NCI-H82 (cell line): ENCODE results near the gene PPP1CC.
"Not testable (repeated sequence)": the region's sequence is repeated elsewhere in the genome, so short reads cannot be mapped to it uniquely, and the experiment has no call there.

Experiments used
- DNase-seq: peaks from one replicate; lab custom pipeline; 2025; lab: John Stamatoyannopoulos, UW

Gene PPP1CC

DNA sequence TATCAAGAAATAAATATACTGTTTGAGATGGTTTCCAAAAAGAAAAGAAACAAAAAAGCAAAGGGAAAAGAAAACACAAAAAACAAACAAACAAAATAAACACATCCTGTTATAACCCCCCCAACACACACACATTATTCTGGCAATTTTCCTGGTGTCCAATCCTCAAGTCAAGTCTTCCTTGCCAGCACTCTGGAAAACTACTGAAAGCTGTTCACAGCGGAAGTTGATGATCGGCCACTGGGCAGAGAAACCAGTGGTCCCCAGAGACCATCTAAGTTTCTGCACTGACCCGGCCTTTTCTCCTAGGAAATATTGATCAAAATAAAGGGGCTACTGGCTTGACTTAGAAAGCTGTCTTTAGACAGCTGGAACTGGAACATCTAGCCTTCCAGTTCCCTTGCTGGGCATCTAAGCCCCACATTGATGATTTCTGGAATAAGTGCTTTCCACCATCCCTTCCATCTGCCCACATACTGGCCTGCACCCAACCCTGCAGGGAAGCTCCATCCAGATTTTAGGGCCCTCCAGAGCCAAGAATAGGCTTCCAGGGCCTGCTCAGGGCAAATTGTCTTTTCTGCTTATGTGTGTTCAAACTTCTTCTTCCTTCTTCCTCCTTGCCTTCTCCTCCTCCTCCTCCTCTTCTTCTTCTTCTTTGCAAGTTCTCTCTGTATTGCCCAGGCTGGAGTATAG lies 11.6 kb upstream of the PPP1CC start:
- DNase-seq, result no peak

DNA sequence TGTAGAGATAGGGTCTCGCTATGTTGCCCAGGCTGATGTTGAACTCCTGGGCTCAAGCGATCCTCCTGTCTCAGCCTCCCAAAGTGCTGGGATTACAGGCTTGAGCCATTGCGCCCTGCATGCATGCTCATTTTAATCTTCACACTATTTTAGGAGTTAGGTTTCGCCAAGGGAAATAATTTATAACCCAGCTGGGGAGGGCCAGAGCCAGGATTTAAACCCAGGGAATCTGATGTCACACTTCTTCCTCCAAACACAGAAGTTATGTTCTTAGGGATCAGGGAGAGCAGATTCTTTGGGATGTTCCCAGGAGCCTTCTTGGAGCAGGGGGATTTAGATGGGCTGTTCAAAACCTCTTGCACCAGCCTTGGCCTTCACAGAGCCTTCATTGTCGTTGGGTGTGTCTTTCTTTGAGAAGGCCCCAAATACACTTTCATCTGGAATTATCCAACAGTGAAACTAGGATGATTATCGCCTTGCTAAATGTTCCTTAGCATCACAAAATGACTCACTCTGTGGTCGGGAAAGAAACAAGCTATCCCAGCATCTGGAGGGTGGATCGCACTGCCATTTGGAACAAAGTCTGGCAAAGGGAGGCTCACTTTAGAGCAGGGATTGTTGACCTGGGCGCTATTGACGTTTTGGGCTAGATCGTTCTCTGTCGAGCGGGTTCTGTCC lies 8.2 kb upstream of the PPP1CC start:
- DNase-seq, result no peak

GRCh38 chr12:110746550-110746949 lies 3.9 kb upstream of the PPP1CC start:
- DNase-seq, result no peak

DNA sequence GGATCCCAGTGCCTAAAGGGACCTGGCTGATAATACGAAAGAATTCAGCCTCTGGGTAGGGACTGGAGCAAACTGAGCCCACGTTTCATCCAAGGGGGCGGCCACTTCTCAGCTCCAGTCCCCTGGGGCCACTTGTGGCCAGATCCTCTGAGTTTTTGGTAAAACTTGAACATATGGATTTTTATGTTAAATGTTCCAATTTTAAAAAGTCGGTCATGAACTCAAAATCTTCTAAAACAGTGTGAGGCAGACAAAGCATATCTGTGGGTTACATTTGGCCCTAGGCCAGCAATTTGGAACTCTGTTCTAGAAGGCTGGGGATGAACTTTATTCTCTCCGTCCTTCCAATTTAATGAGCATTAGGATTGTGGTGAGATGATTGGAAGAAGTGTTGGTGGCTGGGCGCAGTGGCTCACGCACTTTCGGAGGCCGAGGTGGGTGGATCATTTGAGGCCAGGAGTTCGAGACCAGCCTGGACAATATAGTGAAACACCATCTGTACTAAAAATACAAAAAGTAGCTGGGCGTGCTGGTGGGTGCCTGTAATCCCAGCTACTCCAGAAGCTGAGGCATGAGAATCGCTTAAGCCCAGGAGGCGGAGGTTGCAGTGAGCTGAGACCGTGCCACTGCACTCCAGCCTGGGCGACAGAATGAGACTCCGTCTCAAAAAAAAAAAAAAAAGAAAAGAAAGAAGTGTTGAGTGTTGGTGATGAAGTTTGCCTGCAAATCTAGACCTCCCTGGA lies 3.0 kb upstream of the PPP1CC start:
- DNase-seq, result no peak

DNA sequence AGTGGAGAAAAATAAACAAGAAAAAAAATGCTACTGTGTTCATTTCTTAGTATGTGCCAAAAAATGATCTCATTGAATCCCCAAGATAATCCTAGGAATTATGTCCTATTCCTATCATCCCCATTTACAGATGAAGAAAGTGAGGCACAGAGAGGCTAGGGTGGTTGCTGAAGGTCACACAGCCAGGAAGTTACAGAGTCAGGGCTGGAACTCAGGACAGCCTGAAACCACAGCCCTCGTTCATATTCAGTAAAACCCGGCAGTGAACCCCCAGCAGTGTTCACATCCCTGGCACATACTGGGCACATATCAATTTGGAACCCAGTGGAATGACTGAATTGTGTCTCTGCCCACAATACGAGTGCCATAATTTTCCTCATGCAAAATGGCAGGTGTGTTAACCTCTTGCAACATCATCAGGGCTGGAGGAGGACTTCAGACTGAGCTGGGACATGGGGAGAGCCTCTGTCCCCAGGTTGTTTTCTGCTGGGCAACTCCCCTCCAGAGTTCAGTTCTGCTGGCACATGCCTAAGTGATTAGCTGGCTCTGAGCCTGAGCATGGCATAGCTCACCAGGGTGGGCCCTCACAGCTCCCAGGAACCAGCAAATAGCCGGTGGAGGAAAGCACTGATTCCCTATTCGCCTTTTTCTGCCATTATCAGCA lies 2.0 kb upstream of the PPP1CC start:
- DNase-seq, result no peak

DNA sequence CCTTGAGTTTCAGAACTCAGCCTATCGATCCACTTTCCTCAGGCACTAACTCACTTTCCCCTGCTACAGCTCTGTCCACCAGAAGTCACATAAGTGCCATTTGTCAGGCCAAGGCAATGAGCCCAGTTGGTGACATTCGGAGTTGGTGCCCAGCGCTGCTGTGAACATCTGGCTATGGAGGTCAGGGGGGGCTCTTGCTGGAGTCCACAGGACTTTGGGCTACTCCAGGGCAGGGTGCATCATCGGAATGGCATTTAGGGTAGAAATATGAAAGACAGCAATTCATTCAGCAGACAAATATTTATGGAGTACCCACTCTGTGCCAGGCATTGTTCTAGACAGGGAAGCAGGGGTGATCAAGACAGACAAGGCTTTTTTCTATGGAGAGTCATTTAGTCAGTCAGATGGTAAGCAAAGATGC lies 1.5 kb upstream of the PPP1CC start:
- peak; percentile 39 for DNase-seq

DNA sequence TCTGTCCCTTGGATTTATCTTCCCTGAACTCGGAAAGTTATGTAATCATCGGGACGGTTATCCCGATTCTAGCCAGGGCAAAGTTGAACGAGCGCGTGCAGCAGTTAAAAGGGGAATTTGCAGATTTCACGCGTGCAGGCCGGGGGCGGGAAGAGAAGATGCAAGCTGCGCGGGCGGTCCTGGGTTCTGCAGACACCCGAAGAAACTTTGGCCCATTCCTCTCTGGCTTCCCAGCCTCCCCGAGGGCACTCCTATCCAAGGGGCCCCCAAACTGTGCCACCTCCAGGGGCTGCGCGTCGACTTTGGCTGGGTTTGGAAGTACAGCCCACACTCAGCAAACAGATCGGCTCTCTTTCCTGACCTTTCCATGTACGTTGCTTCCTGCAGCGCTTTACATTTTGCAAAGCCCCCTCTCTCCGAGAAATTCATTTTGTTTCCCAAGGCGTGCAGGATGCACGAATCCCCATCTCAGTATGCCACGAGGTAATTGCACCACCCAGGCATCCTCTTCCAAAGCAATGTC lies 941 bp upstream of the PPP1CC start:
- DNase-seq, result peak; percentile 49

GRCh38 chr12:110742096-110742717 lies 484 bp downstream of the PPP1CC start:
- peak; percentile 72 for DNase-seq

GRCh38 chr12:110741341-110742095 lies 1.2 kb downstream of the PPP1CC start:
- DNase-seq, result peak; percentile 81

GRCh38 chr12:110739894-110740293 lies 2.8 kb downstream of the PPP1CC start:
- DNase-seq, result no peak

DNA sequence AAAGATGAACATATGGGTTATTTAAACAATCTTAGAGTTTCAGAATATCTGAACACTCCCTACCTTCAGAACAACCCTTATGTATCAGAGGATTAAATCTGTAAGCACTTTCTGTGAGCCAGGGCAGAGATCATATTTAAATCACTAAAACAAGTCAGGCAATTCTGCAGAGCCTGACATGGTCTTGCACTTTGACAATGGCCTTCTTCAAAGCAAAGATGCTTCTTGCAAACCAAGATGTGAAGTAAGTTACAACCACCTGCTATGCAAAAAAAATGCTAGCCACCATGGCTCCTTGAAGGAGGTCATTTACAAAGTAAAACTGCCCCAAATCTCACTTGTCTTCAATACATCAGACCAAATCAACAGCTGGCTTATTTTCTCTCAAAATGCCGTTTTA lies 3.2 kb downstream of the PPP1CC start:
- no peak for DNase-seq

- no peak for DNase-seq
Measured at GRCh38 chr12:110737532-110737931, 5.2 kb downstream of the PPP1CC start.

DNA sequence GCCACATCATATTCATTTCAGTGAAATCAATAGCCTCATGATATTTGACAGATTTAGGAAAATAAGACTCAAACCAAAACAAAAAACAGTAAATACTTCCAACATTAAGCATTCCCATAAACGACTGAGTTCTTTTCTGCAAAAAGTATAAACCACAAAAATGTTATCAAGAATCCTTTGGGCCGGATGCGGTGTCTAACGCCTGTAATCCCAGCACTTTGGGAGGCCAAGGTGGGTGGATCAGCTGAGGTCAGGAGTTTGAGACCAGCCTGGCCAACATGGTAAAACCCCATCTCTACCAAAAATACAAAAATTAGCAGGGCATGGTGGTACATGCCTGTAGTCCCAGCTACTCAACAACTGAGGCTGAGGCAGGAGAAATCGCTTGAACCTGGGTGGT lies 5.7 kb downstream of the PPP1CC start:
- not testable (repeated sequence) for DNase-seq

DNA sequence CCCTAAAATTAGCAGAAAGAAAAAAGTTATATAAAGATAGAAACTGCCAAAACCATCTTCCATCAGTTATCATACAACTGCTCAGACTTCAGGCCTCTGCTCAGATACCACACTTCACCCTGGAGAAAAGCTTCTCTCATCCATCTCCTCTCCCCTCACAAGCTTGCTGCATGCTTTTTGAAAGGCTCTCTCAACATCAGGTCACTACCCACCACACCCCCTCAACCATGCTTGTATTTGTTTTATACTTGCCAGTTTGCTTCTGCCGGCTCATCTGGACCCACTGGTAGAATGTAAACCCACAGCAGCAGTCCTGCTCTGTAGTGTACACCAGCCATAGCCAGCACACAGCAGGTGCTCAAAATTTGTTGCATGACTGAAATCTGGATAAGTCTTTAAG lies 8.8 kb downstream of the PPP1CC start:
- DNase-seq, result no peak

- no peak for DNase-seq
Measured at GRCh38 chr12:110733089-110733715, 9.5 kb downstream of the PPP1CC start.

DNA sequence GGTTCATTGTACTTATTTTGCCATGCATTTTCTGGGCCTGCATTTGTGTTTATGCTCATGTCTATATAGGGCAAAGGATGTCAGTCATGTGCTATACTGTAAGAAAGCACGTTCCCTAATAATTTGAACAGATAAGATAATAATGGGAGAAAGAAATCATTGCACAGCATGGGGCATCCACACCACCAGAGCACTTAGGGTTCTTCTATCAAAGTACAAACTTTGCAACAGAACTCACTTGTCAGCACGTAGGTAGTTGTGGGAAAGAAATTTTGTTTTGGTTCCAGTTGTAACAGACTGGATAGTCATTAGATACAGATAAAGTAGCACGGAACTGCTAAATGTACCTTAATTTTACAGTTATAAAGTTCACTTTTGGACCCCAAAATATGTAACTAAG lies 10.1 kb downstream of the PPP1CC start:
- no peak for DNase-seq

DNA sequence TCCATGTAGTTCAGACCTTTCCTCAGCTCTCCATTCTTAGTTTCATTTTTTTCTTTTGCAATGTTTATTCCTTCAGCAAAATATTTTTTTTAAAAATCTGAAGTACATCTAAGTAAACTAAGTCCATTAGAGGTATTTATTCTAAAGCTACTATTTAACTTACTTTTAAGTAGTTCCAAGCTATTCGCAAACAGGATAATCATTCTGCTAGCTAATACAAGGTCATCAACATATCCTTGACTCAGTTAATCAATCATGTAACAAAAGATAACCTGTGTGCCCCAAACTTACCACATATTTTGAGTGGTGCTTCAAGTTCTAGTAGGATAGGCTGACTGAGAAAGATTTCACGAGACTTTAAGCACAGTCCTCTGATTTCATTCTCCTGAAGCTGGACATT lies 11.2 kb downstream of the PPP1CC start:
- DNase-seq, result no peak

DNA sequence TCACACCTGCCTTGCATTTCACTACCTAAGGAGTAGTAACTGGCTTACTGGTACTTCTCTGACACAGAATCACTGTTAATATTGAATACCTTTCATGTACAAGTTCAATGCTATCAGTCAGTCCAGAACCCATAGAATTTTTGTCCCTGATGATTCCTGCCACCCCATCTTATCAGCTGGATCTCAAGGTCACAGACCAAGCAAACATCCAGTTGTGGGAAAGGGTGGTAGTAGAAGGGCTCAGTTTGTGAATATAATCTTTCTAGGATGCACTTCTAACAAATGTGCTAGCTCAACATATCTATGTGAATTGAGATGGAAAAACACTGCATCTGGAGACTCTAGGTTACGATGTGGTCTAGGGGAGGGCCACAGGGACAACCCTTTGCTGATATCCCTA lies 14.1 kb downstream of the PPP1CC start:
- DNase-seq, result no peak

- DNase-seq, result no peak
Measured at GRCh38 chr12:110726708-110727369, 15.9 kb downstream of the PPP1CC start.

- no peak for DNase-seq
Measured at GRCh38 chr12:110726028-110726427, 16.7 kb downstream of the PPP1CC start.
